ENCODE measurements around the gene SSTR5.

DNA sequence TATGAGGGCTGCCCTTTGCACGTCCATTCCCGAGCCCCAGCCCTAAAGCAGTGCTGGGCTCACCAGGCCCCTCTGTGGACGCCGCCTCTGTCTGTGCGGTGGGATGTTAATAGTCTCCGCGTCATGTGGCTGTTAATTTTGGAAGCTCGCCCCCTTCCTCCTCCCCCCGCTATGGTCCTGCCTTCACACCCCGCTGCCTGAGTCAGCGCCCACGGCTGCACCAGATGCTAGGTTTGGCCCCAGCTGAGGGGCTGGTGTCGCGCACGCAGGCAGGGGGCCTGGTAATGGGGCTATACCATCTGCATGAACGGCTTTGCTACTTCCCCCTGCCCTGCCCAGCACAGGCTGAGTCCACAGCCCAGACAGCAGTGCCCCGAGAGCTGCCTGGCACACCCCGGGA, 4.1 kb upstream of the SSTR5 start:
- TF ChIP-seq, protein P1, sequence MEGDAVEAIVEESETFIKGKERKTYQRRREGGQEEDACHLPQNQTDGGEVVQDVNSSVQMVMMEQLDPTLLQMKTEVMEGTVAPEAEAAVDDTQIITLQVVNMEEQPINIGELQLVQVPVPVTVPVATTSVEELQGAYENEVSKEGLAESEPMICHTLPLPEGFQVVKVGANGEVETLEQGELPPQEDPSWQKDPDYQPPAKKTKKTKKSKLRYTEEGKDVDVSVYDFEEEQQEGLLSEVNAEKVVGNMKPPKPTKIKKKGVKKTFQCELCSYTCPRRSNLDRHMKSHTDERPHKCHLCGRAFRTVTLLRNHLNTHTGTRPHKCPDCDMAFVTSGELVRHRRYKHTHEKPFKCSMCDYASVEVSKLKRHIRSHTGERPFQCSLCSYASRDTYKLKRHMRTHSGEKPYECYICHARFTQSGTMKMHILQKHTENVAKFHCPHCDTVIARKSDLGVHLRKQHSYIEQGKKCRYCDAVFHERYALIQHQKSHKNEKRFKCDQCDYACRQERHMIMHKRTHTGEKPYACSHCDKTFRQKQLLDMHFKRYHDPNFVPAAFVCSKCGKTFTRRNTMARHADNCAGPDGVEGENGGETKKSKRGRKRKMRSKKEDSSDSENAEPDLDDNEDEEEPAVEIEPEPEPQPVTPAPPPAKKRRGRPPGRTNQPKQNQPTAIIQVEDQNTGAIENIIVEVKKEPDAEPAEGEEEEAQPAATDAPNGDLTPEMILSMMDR (IDR thresholded peaks at IDR 0.05) = no peak
- TF ChIP-seq SMC3 (IDR thresholded peaks at IDR 0.05) (no peak), EP300 (IDR thresholded peaks at IDR 0.05) (no peak), CHD2 (IDR thresholded peaks at IDR 0.05; ENCODE audit: low read length, partially characterized antibody) (no peak)
